Fibroblast of lung (primary cell): ENCODE results near the gene KRTAP13-1. TPM values are rescaled to one million over a fixed set of nuclear protein-coding genes. Genes with fewer than 3 reads are reported as not detected.

ENCODE experiments used
- DNase-seq, 2 donors: peaks; one replicate each; pipeline versions ENCODE4 v3.0.0 to v3.0.0-alpha.2; 2010; ENCODE audit warnings: low read depth in 2 of 2
- H2AFZ ChIP-seq: 2 replicates; pipeline ENCODE4 v1.5.1; 2012; ENCODE audit warnings: low read length, control low read depth, inconsistent platforms
- H3K27ac ChIP-seq: 2 replicates; pipeline ENCODE4 v1.5.1; 2011; ENCODE audit warnings: low read length, control low read depth; ENCODE audit not compliant: insufficient read depth
- H3K27me3 ChIP-seq: 2 replicates; pipeline ENCODE4 v1.5.1; 2011; ENCODE audit warnings: mild to moderate bottlenecking, low read length; ENCODE audit not compliant: control insufficient read depth, insufficient read depth
- H3K36me3 ChIP-seq: 2 replicates; pipeline ENCODE4 v1.5.1; 2011; ENCODE audit warnings: low read length; ENCODE audit not compliant: control insufficient read depth, insufficient read depth
- H3K4me1 ChIP-seq: 2 replicates; pipeline ENCODE4 v1.5.1; 2011; ENCODE audit warnings: low read length; ENCODE audit not compliant: control insufficient read depth, insufficient read depth; ENCODE audit errors: extremely low read depth
- H3K4me2 ChIP-seq: 2 replicates; pipeline ENCODE4 v1.5.1; 2011; ENCODE audit warnings: low read length, control low read depth; ENCODE audit not compliant: insufficient read depth; ENCODE audit errors: extremely low read depth
- H3K4me3 ChIP-seq, 4 experiments: fragments of 200-600 bp in 1 of 4; sonication (generic) in 1 of 4; replicated peaks in 1 of 4; 2 replicates each; pipeline ENCODE4 v1.5.1; 2011 to 2016; ENCODE audit warnings: low read length in 4 of 4, low read depth in 3 of 4, mild to moderate bottlenecking in 3 of 4, control low read depth in 2 of 4, inconsistent platforms in 1 of 4, mixed read lengths in 1 of 4; ENCODE audit not compliant: insufficient read depth in 1 of 4; ENCODE audit errors: control extremely low read depth in 1 of 4
- H3K79me2 ChIP-seq: 2 replicates; pipeline ENCODE4 v1.5.1; 2012; ENCODE audit warnings: mild to moderate bottlenecking, low read length, inconsistent platforms; ENCODE audit not compliant: control insufficient read depth, insufficient read depth
- H3K9ac ChIP-seq: 2 replicates; pipeline ENCODE4 v1.5.1; 2011; ENCODE audit warnings: mild to moderate bottlenecking, low read length, control low read depth; ENCODE audit not compliant: insufficient read depth
- H3K9me3 ChIP-seq: 2 replicates; pipeline ENCODE4 v1.5.1; 2012; ENCODE audit warnings: low read depth, low read length; ENCODE audit not compliant: control insufficient read depth, insufficient read depth
- H4K20me1 ChIP-seq: 2 replicates; pipeline ENCODE4 v1.5.1; 2011; ENCODE audit warnings: low read length; ENCODE audit not compliant: control insufficient read depth, insufficient read depth; ENCODE audit errors: extremely low read depth
- CTCF ChIP-seq, 2 donors: IDR thresholded peaks in 1 of 2; conservative IDR thresholded peaks in 1 of 2; 1 replicate in 1 of 2; 2 replicates in 1 of 2; pipeline ENCODE4 v1.5.1; 2011 to 2012; ENCODE audit warnings: low read length in 2 of 2, control low read depth in 1 of 2, inconsistent platforms in 1 of 2, low read depth in 1 of 2, mild to moderate bottlenecking in 1 of 2
- EZH2 ChIP-seq: IDR thresholded peaks from 2 replicates; pipeline ENCODE4 v1.5.1; 2012; ENCODE audit warnings: low read length, control low read depth, mild to moderate bottlenecking; ENCODE audit errors: missing control alignments
- polyA plus RNA-seq, 2 donors: library from polyadenylated mRNA; depleted of rRNA in 1 of 2; stranded (reverse) in 1 of 2; unstranded in 1 of 2; fragments of >200 nt; gene quantifications; 2 replicates each; pipeline ENCODE4 v1.2.1, GENCODE V29; 2011 to 2012; ENCODE audit warnings: missing spikeins in 1 of 2
- total RNA-seq: library from RNA; depleted of rRNA; stranded (reverse); fragments of >200 nt; gene quantifications from 2 replicates; pipeline ENCODE4 v1.2.1, GENCODE V29; 2014

KRTAP13-1 gene
- total and polyA plus RNA-seq, 2 donors (not counting 1 experiment from before 2014, with no cell fraction given), result not detected

GRCh38 chr21:30437010-30437565 lies 41.3 kb downstream of the KRTAP13-1 start:
- Histone ChIP-seq H3K4me1 (no peaks in the 10 kb centered on the region), H3K9me3 (no peaks in the 10 kb centered on the region), H3K4me3 (no peak overlapping the region), H3K36me3 (no peaks in the 10 kb centered on the region), H3K79me2 (no peaks in the 10 kb centered on the region), H3K27me3 (no peaks in the 10 kb centered on the region), H4K20me1 (no peaks in the 10 kb centered on the region), H3K9ac (no peak overlapping the region), H3K4me2 (no peak overlapping the region), H3K27ac (no peak overlapping the region), H2AFZ (no peak overlapping the region)
- no peak for TF ChIP-seq CTCF (conservative IDR thresholded peaks at IDR 0.05 in 1 of 2, IDR thresholded peaks at IDR 0.05 in 1 of 2; ENCODE audit: low read depth in 1 of 2, low read length in 2 of 2)
- TF ChIP-seq EZH2, result no peak
- no peak for DNase-seq

- Histone ChIP-seq H3K27ac (no peak within 1 kb of the TSS), H3K4me3 (no peak within 1 kb of the TSS), H2AFZ (no peak within 1 kb of the TSS), H3K36me3 (no peaks in the 10 kb centered on the region), H3K79me2 (no peaks in the 10 kb centered on the region), H3K4me1 (no peaks in the 10 kb centered on the region), H3K9me3 (no peaks in the 10 kb centered on the region), H4K20me1 (no peaks in the 10 kb centered on the region), H3K27me3 (no peaks in the 10 kb centered on the region), H3K9ac (no peak within 1 kb of the TSS), H3K4me2 (no peak within 1 kb of the TSS)
- no peak for DNase-seq
- TF ChIP-seq CTCF (conservative IDR thresholded peaks at IDR 0.05 in 1 of 2, IDR thresholded peaks at IDR 0.05 in 1 of 2; ENCODE audit: low read depth in 1 of 2, low read length in 2 of 2), result no peak
- no peak for TF ChIP-seq EZH2
These were observed 44.1 kb downstream of the KRTAP13-1 start, which contains the start of gene KRTAP15-1 for GRCh38 chr21:30439975-30440374. Gene KRTAP15-1 (plus strand): TSS chr21:30440275. CDS start chr21:30440328, 53 bp downstream.

GRCh38 chr21:30443226-30443625 lies 47.4 kb downstream of the KRTAP13-1 start:
- DNase-seq, result no peak
- TF ChIP-seq EZH2, result no peak

More at GRCh38 chr21:30443226-30443625, 47.4 kb downstream of the KRTAP13-1 start:
- Histone ChIP-seq H3K27me3 (no peaks in the 10 kb centered on the region), H2AFZ (no peak overlapping the region), H3K27ac (no peak overlapping the region), H3K4me2 (no peak overlapping the region), H3K4me3 (no peak overlapping the region), H3K9me3 (no peaks in the 10 kb centered on the region), H4K20me1 (no peaks in the 10 kb centered on the region), H3K36me3 (no peaks in the 10 kb centered on the region), H3K9ac (no peak overlapping the region), H3K79me2 (no peaks in the 10 kb centered on the region), H3K4me1 (no peaks in the 10 kb centered on the region)
